IMR-90 (cell line): ENCODE data around the gene NCKAP5. TPM values are rescaled to one million over a fixed set of nuclear protein-coding genes. Genes with fewer than 3 reads are reported as not detected.

ENCODE experiments used
- ATAC-seq: fragments of 200-7000 bp; cut with Tn5 transposase; 2 replicates; pipeline ENCODE4 v1.9.1; 2020; ENCODE audit warnings: low read depth, mild to moderate bottlenecking, moderate library complexity
- BruUV-seq: library from RNA; stranded (reverse); fragments of 400-500 nt; replicated peaks from 2 replicates; lab custom pipeline; 2021; lab: Mats Ljungman, UMichigan
- CTCF ChIA-PET: fragments of 300-600 bp; formaldehyde crosslinking; extraction: SDS; loops from one replicate; lab custom pipeline; 2021; ENCODE audit warnings: antibody characterized with exemption; lab: Yijun Ruan, JAX
- POLR2A ChIA-PET: fragments of 300-600 bp; sonication (Branson Sonifier 250); formaldehyde crosslinking; loops from one replicate; lab custom pipeline; 2022; ENCODE audit warnings: antibody characterized with exemption; ENCODE audit not compliant: unreplicated experiment; lab: Charles Lee
- DNase-seq: peaks from one replicate; pipeline ENCODE4 v3.0.0; 2013
- H2AFZ ChIP-seq: replicated peaks from 2 replicates; pipeline ENCODE3; 2013; ENCODE audit warnings: low read length, mild to moderate bottlenecking; ENCODE audit not compliant: poor library complexity
- H2AK5ac ChIP-seq: 2 replicates; pipeline ENCODE4 v1.6.1; 2013; ENCODE audit warnings: low read depth, low read length, inconsistent platforms
- H2AK9ac ChIP-seq: replicated peaks from 2 replicates; pipeline ENCODE3; 2013; ENCODE audit warnings: mild to moderate bottlenecking, low read depth, low read length, moderate library complexity; ENCODE audit not compliant: poor library complexity
- H2BK120ac ChIP-seq: 2 replicates; pipeline ENCODE4 v1.6.1; 2013; ENCODE audit warnings: low read depth, low read length, inconsistent platforms
- H2BK15ac ChIP-seq: 3 replicates; pipeline ENCODE4 v1.6.1; 2013; ENCODE audit warnings: low read depth, low read length, inconsistent platforms
- H2BK20ac ChIP-seq: 2 replicates; pipeline ENCODE4 v1.6.1; 2013; ENCODE audit warnings: low read depth, mild to moderate bottlenecking, inconsistent platforms, low read length, moderate library complexity
- H2BK5ac ChIP-seq: 2 replicates; pipeline ENCODE4 v1.6.1; 2013; ENCODE audit warnings: mild to moderate bottlenecking, low read depth, low read length, inconsistent platforms; ENCODE audit not compliant: poor library complexity, severe bottlenecking
- H3K14ac ChIP-seq: replicated peaks from 2 replicates; pipeline ENCODE4 v1.6.1; 2013; ENCODE audit warnings: low read depth, low read length, inconsistent platforms
- H3K18ac ChIP-seq: 2 replicates; pipeline ENCODE4 v1.6.1; 2013; ENCODE audit warnings: low read depth, low read length, control low read depth
- H3K23ac ChIP-seq: 2 replicates; pipeline ENCODE4 v1.6.1; 2013; ENCODE audit warnings: low read depth, low read length, inconsistent platforms
- H3K27ac ChIP-seq: 2 replicates; pipeline ENCODE4 v1.5.1; 2013; ENCODE audit warnings: mild to moderate bottlenecking, control low read depth, low read length; ENCODE audit not compliant: insufficient read depth
- H3K27me3 ChIP-seq: 2 replicates; pipeline ENCODE4 v1.6.1; 2013; ENCODE audit warnings: low read length; ENCODE audit not compliant: control insufficient read depth, insufficient read depth
- H3K36me3 ChIP-seq: 2 replicates; pipeline ENCODE4 v1.6.1; 2013; ENCODE audit warnings: low read length, mixed read lengths; ENCODE audit not compliant: control insufficient read depth, insufficient read depth
- H3K4ac ChIP-seq: 2 replicates; pipeline ENCODE4 v1.6.1; 2013; ENCODE audit warnings: low read depth, low read length, inconsistent platforms
- H3K4me1 ChIP-seq: 2 replicates; pipeline ENCODE4 v1.6.1; 2013; ENCODE audit warnings: low read length, mixed read lengths; ENCODE audit not compliant: control insufficient read depth, insufficient read depth
- H3K4me2 ChIP-seq: 2 replicates; pipeline ENCODE4 v1.6.1; 2013; ENCODE audit warnings: low read depth, mild to moderate bottlenecking, control low read depth, low read length, moderate library complexity
- H3K4me3 ChIP-seq: 2 replicates; pipeline ENCODE4 v1.5.1; 2013; ENCODE audit warnings: low read depth, mild to moderate bottlenecking, control low read depth, low read length, moderate library complexity; ENCODE audit not compliant: insufficient read depth
- H3K56ac ChIP-seq: 2 replicates; pipeline ENCODE4 v1.6.1; 2013; ENCODE audit warnings: low read length, inconsistent platforms; ENCODE audit not compliant: insufficient read depth; ENCODE audit errors: extremely low read depth
- H3K79me1 ChIP-seq, 2 experiments: 2 replicates each; pipeline ENCODE4 v1.6.1; 2013; ENCODE audit warnings: low read length in 2 of 2, inconsistent platforms in 1 of 2, low read depth in 1 of 2
- H3K9ac ChIP-seq: 2 replicates; pipeline ENCODE4 v1.6.1; 2013; ENCODE audit warnings: low read depth, low read length, control low read depth
- H3K9me1 ChIP-seq: 2 replicates; pipeline ENCODE4 v1.6.1; 2013; ENCODE audit warnings: low read length, inconsistent platforms; ENCODE audit not compliant: insufficient read depth
- H3K9me3 ChIP-seq: 2 replicates; pipeline ENCODE4 v1.6.1; 2013; ENCODE audit warnings: low read length; ENCODE audit not compliant: control insufficient read depth, insufficient read depth
- H4K20me1 ChIP-seq: 2 replicates; pipeline ENCODE4 v1.6.1; 2013; ENCODE audit warnings: low read length, inconsistent platforms; ENCODE audit not compliant: insufficient read depth
- H4K5ac ChIP-seq: 2 replicates; pipeline ENCODE4 v1.6.1; 2013; ENCODE audit warnings: mild to moderate bottlenecking, low read depth, low read length, control low read depth
- H4K8ac ChIP-seq, 2 experiments: 2 replicates each; pipeline ENCODE4 v1.6.1; 2013; ENCODE audit warnings: low read depth in 2 of 2, low read length in 2 of 2, control low read depth in 1 of 2, inconsistent platforms in 1 of 2
- H4K91ac ChIP-seq: 2 replicates; pipeline ENCODE4 v1.6.1; 2013; ENCODE audit warnings: low read depth, low read length, inconsistent platforms; ENCODE audit not compliant: insufficient read depth
- CHD1 ChIP-seq: IDR thresholded peaks from 2 replicates; pipeline ENCODE4 v1.6.1; 2012; ENCODE audit warnings: low read depth, low read length, improper control_type of control experiment
- MAFK ChIP-seq: IDR thresholded peaks from 2 replicates; pipeline ENCODE4 v1.6.1; 2012; ENCODE audit warnings: low read depth, low read length, improper control_type of control experiment
- dilution Hi-C: fragments of 300-500 bp; cut with HindIII; formaldehyde crosslinking; loops from one replicate; pipeline ENCODE4 v1.14.3; 2018; ENCODE audit warnings: low sequenced_read_pairs; ENCODE audit not compliant: unreplicated experiment
- in situ Hi-C: fragments of 300-500 bp; cut with MboI; formaldehyde crosslinking; loops from 3 replicates; pipeline ENCODE4 v1.14.3; 2019; ENCODE audit warnings: low sequenced_read_pairs, inconsistent platforms, mixed read lengths
- intact Hi-C: fragments of 100-400 bp; cut with micrococcal nuclease; formaldehyde crosslinking; loops from 2 replicates; pipeline ENCODE4 v1.10.0; 2022
- polyA plus RNA-seq, 3 experiments: library from polyadenylated mRNA; depleted of rRNA; stranded (reverse); fragments of >200 nt; gene quantifications; 2 replicates each; pipeline ENCODE4 v1.2.3, GENCODE V29; 2012; ENCODE audit warnings: low replicate concordance in 1 of 3
- total RNA-seq: library from RNA; depleted of rRNA; stranded (reverse); fragments of >200 nt; gene quantifications from 2 replicates; pipeline ENCODE4 v1.2.3, GENCODE V29; 2012

The NCKAP5 gene
- total and polyA plus RNA-seq, 2 of the 4 experiments (the other 2 are of a cell fraction), result 2.7 to 3.9 TPM

GRCh38 chr2:132751836-132752235 is 816.4 kb downstream of the NCKAP5 start:
- Histone ChIP-seq H2BK20ac (no peak overlapping the region), H2AK9ac (no peak overlapping the region), H3K79me1 (no peaks in the 10 kb centered on the region; a peak in 1 of 4 replicates), H3K27me3 (no peaks in the 10 kb centered on the region), H3K9me1 (peaks cover 4% of the 10 kb centered on the region; the same call in 1 of the 2 replicates), H2AFZ (no peak overlapping the region), H4K8ac (no peak overlapping the region), H3K27ac (no peak overlapping the region), H3K4me1 (no peaks in the 10 kb centered on the region; the same call in 1 of the 2 replicates), H4K5ac (no peak overlapping the region), H3K9ac (no peak overlapping the region), H3K36me3 (no peaks in the 10 kb centered on the region; the same call in 1 of the 2 replicates), H3K14ac (no peak overlapping the region), H3K9me3 (no peaks in the 10 kb centered on the region), H2BK5ac (no peak overlapping the region), H2BK120ac (no peak overlapping the region), H3K56ac (no peak overlapping the region), H3K4ac (no peak overlapping the region), H2BK15ac (no peak overlapping the region), H3K23ac (no peak overlapping the region), H2AK5ac (no peak overlapping the region), H3K4me2 (no peak overlapping the region), H4K20me1 (no peaks in the 10 kb centered on the region), H3K4me3 (no peak overlapping the region), H4K91ac (no peak overlapping the region), H3K18ac (no peak overlapping the region)
- ATAC-seq (no peak), DNase-seq (no peak)
- ChIA-PET POLR2A (no interaction called here), CTCF (no interaction called here)
- TF ChIP-seq MAFK (peak; percentile 96), CHD1 (no peak)
- intact Hi-C loops (no loop called here), in situ Hi-C loops (no loop called here), dilution Hi-C loops (no loop called here)
- BruUV-seq, result no TSS peak
